HG03460 (cell line): Measurements from ENCODE around the gene IL1B.

Experiments used
- ATAC-seq: cut with Tn5 transposase; IDR thresholded peaks from one replicate; pipeline ENCODE4 v1.9.1; 2021; ENCODE audit not compliant: unreplicated experiment

The IL1B gene

GRCh38 chr2:112829961-112830681, 6.5 kb downstream of the IL1B start:
- no peak for ATAC-seq

DNA sequence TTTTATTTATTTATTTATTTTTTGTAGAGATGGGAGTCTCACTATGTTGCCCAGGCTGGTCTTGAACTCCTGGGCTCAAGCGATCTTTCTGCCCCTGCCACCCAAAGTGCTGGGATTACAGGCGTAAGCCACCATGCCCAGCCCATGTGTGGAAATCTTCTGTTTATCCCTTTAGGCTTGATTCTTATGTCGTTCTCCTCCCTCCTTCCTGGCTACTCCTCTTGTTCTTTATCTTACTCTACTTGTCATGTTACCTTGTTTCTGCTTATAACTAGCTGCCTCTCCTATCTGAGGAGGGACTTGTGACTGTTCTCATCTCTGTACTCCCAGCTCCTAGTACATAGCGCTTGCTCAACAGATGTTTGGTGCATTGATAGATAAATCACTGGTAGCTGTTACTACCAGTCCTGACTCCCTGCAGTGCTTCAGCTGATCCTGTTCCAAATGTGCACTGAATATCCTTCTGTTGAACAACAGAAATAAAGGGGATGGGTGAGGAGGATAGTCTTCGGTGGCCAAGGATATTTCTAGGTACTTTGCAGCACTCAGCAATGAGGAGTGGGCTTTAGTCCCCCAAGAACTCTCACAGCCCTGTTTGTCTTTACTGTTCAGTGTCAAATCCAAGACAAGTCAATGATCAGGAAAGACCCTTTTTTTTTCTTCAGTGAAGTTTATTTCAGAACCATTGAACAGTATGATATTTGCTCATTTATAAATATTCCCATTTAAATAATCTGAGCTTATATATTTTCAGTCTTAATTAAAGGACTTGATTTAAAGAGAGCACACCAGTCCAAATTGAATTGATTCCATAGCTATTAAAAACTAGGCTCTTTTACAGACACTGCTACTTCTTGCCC, 7.2 kb downstream of the IL1B start:
- no peak for ATAC-seq

DNA sequence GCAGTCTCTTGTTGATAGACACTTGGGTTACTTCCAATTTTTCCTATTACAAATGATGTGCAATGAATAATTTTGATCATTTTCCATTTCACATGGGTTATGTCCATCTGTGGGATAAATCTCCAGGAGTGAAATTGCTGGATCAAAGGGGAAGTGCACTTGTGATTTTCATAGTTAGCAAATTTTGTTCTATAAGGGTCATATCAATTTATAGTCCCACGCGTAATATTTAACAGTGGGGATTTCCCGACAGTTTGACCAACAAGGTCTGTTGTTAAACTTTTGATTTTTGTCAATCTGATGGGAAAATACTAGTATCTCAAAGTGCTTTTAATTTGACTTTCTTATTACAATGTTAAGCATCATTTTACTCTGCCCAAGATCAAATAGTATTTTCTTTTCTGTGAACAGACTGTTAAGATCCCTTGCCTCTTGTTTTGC, 8.3 kb downstream of the IL1B start:
- ATAC-seq: no peak

DNA sequence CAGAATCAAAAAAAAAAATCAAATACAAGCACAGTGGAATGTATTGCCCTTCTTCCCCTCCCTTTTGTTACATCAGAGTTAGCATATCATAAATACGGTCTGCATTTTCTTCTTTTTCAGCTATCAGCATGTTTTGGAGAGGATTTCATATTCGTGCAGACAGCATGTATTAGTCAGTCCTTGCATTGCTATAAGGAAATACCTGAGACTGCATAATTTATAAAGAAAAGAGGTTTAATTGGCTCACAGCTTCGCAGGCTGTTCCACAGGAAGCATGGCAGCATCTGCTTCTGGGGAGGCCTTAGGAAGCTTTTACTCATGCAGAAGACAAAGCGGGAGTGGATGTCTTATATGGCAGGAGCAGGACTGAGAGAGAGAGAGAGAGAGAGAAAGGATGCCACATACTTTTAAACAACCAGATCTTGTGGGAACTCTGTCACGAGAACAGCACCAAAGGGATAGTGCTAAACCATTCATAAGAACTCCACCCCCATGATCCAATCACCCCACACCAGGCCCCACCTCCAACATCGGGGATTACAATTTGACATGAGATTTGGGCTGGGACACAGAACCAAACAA, 8.9 kb downstream of the IL1B start:
- ATAC-seq: no peak

DNA sequence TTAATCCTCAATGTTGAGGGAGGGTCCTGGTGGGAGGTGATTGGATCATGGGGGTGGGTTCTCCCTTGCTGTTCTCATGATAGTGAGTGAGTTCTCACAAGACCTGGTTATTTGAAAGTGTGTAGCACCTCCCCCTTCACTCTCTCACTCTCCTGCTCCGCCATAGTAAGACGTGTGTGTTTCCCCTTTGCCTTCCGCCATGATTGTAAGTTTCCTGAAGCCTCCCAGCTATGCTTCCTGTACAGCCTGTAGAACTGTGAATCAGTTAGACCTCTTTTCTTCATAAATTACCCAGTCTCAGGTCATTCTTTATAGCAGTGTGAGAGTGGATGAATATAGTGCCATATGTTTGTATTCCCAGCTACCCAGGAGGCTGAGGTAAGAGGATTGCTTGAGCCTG, 9.6 kb downstream of the IL1B start:
- no peak for ATAC-seq

DNA sequence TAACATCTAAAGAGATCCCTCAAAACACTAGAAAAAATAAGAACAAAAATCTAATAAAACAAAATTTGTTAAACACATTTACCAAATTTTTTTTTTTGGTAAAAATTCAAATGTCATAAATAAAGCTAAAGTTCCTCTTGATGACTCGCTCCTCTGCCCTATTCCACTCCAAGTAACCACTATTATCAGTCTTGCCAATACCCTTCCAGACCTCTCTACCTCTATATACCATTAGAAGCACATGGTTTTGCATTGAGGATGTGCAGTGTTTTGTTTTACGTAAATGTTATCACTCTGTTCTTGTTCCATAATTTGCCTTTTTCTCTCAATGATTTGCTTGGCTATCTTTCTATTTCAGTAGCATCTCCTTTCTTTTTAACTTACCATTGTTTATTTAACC, 10.9 kb downstream of the IL1B start:
- ATAC-seq: no peak

GRCh38 chr2:112824694-112825085, 11.9 kb downstream of the IL1B start:
- no peak for ATAC-seq

DNA sequence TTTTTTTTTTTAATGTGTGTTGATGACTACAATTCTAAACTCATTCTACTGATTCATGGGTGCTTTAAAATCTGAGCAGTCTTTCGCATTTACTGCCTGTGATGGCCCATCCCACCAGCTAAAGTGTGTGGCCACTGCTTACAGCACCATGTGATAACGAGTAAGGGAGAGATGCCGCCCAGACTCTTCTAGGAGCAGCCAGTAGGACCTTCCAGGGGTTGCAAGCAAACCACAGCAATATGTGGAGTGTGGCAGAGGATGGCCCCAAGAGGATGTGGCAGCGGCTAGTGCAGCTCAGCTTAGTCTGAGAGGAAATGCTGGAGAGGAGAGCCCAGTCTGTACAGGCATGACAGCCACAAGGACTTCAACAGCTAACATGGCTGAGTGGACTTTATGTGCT, 14.9 kb downstream of the IL1B start:
- no peak for ATAC-seq

- ATAC-seq: no peak
Measured at GRCh38 chr2:112821142-112821541, 15.4 kb downstream of the IL1B start.

DNA sequence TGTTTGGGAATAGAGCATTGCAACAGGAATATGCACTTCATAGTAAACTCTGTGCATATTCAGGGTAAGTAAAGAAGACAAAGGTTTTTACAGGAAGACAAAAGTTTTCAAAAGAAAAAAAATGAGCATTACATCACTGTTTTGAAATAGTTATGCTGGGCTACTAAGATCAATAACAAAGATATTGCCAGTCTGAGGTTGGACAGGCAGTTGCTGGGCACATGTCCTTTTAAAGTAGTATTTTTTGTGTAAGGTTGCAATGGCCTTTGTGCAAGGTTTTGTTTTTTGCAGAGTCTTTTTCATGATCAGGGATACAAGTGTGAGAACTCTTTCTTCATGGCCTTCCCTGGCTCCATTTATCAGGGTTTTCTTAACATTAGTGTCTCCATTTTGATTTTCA, 16.2 kb downstream of the IL1B start:
- no peak for ATAC-seq

GRCh38 chr2:112819081-112819480, 17.5 kb downstream of the IL1B start:
- no peak for ATAC-seq

- no peak for ATAC-seq
Measured at GRCh38 chr2:112818094-112818902, 18.3 kb downstream of the IL1B start.

GRCh38 chr2:112817082-112817689, 19.4 kb downstream of the IL1B start:
- no peak for ATAC-seq

- no peak for ATAC-seq
Measured at GRCh38 chr2:112814278-112814677, 22.3 kb downstream of the IL1B start.

DNA sequence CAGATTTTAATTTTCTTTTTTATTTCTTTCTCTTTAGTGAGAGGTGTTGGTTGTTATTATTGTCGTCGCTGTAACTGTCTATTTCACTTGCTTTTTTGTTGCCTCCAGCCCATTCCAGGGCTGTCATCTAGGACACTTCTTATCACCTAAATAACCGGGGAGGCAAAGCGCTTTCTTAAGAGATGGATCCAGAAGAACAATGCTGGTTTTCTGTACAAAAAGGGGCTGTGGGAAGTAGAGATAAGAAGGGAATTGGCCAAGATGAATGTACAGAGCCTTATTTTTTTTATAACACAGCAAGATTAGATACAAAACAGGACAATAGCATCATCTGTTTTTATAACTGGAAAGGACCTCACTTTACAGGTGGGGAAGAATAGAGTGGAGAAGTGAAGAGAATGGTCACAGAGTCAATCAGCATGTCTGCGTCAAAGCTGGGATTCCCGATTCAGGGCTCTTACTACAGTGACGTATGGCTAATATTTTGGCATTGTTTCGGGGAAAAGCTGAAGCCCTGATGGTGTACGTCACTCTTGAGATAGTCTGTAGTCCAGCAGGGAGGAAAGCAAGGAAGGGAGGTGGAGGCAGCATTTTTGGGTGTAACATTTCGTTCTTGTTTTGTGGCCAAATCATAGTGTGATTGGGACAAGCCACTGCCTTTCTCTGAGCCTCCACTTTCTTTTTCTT, 23.2 kb downstream of the IL1B start:
- ATAC-seq: no peak

- no peak for ATAC-seq
Measured at GRCh38 chr2:112812318-112813267, 24.0 kb downstream of the IL1B start.

DNA sequence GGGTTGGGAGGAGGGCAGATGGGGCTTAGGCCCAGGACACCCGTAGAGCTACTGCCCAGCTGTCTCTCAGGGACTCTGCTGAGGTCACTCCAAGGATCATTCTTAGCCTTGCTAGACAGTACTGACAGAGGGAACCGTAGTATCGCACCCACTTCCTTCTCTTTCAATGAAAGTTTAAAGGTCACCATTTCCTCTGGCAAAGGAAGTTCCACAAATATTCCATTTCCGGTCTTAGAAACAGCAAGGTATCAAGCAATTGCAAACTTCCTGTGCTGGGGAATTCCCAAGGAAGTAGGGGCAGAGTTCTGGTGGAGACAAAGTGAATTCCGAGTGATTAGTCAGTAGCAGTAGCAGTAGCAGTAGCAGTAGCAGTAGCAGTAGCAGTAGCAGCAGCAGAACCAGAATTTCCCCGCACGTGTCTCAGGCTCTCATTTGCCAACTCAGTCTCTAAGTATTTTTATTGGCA, 24.7 kb downstream of the IL1B start:
- no peak for ATAC-seq

GRCh38 chr2:112811276-112811831, 25.2 kb downstream of the IL1B start:
- ATAC-seq: no peak

DNA sequence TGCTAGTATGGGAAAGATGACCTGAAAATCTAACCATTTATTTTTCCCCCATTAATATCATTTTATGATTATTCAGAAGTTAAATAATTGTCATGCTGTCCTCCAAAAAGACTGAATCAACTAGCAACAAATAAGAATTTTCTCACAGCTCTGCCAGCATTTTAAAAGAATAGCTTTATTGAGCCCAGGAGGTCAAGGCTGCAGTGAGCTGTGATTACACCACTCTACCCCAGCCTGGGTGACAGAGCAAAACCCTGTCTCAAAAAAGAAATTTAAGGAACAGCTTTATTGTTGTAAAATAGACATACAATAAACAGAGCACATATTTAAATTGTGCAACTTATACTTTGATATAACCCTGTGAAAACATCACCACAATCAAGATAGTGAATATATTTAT, 27.5 kb downstream of the IL1B start:
- no peak for ATAC-seq
